Adrenal gland (tissue), 12 donors: ENCODE data around the gene LRRC9. TPM values are rescaled to one million over a fixed set of nuclear protein-coding genes. Genes with fewer than 3 reads are reported as not detected.
"Not testable (repeated sequence)": the region's sequence is repeated elsewhere in the genome, so short reads cannot be mapped to it uniquely, and the experiment has no call there.

Source experiments
- DNase-seq, 7 donors: peaks; one replicate each; pipeline ENCODE4 v3.0.0-alpha.2; 2019 to 2020
- H3K27ac ChIP-seq, 5 donors: fragments of 200-600 bp; sonication (generic) in 4 of 5; 1 replicate in 3 of 5; 2 replicates in 2 of 5; pipeline versions ENCODE4 v1.5.1 to v1.8.0; 2016 to 2020; ENCODE audit warnings: mild to moderate bottlenecking in 1 of 5
- H3K27me3 ChIP-seq: fragments of 200-600 bp; 2 replicates; pipeline ENCODE4 v1.8.0; 2021
- H3K36me3 ChIP-seq, 2 donors: fragments of 200-600 bp; replicated peaks in 1 of 2; 1 replicate in 1 of 2; 2 replicates in 1 of 2; pipeline versions ENCODE4 v1.5.1 to v1.8.0; 2018 to 2022
- H3K4me1 ChIP-seq, 2 donors: fragments of 200-600 bp; replicated peaks in 1 of 2; 1 replicate in 1 of 2; 2 replicates in 1 of 2; pipeline versions ENCODE4 v1.5.1 to v1.8.0; 2018 to 2021
- H3K4me3 ChIP-seq, 4 donors: fragments of 200-600 bp; sonication (generic) in 3 of 4; one replicate each; pipeline ENCODE4 v1.5.1; 2016 to 2018
- H3K9me3 ChIP-seq, 3 donors: fragments of 200-600 bp; sonication (generic) in 1 of 3; replicated peaks in 1 of 3; 1 replicate in 2 of 3; 2 replicates in 1 of 3; pipeline versions ENCODE4 v1.5.1 to v1.8.0; 2016 to 2021
- CTCF ChIP-seq, 6 experiments: fragments of 450-650 bp in 4 of 6; fragments of 200-600 bp in 2 of 6; sonication (generic) in 1 of 6; IDR thresholded peaks; 1 replicate in 5 of 6; 2 replicates in 1 of 6; pipeline versions ENCODE4 v1.5.1 to v1.8.0; 2016 to 2021; ENCODE audit warnings: antibody characterized with exemption in 6 of 6, mild to moderate bottlenecking in 2 of 6, moderate library complexity in 1 of 6
- POLR2A ChIP-seq, 2 donors: fragments of 450-650 bp; IDR thresholded peaks; one replicate each; pipeline ENCODE4 v1.6.1; 2017; ENCODE audit warnings: antibody characterized with exemption in 2 of 2, mild to moderate bottlenecking in 2 of 2, moderate library complexity in 1 of 2
- WGBS, 4 donors: extraction: QIAGEN DNeasy Blood & Tissue Kit in 2 of 4; methylation state at CpG; one replicate each; pipeline versions ENCODE4 v1.1.5 to v1.1.7; 2013 to 2017; 5-methylcytosine and 5-hydroxymethylcytosine counted together
- intact Hi-C, 2 donors: fragments of 100-400 bp; cut with DNase I; formaldehyde crosslinking; loops; one replicate each; pipeline versions ENCODE4 v1.14.1 to v1.15.0; 2022 to 2023
- polyA plus RNA-seq, 3 donors: library from polyadenylated mRNA; stranded (reverse); fragments of 200-250 nt in 2 of 3; fragments of 350-450 nt in 1 of 3; fragmentation: Illumina TruSeq in 1 of 3; extraction: RNeasy Lipid Tissue Mini Kit (QIAGEN cat#74804) in 1 of 3; gene quantifications; one replicate each; pipeline ENCODE4 v1.2.3, GENCODE V29; 2013 to 2014
- total RNA-seq, 9 donors: library from RNA; depleted of rRNA in 4 of 9; stranded (reverse); fragments of >200 nt in 4 of 9; fragments of 120-200 nt in 1 of 9; fragmentation: NEBNext Ultra II Directional in 1 of 9; extraction: Animal tissue kit (Norgen Biotek cat#: 25700) in 1 of 9; gene quantifications; one replicate each; pipeline versions ENCODE4 v1.1.0 to v1.2.4, GENCODE V29; 2013 to 2023
- donor health status: healthy with polysubstance abuse.
- donor health status: Bipolar disorder and iron deficiency.
- donor health status: DM: yes; HTN: yes; CAD: no.
- donor health status: DM: no; HTN: no; CAD: no.
- donor health status: DM: no; HTN: no; CAD: no.
- donor health status: DM: yes; HTN: yes; CAD: no.

The LRRC9 gene
- total and polyA plus RNA-seq, 12 donors: 0.14 to 1.2 (median 0.65) TPM; not detected in 8

DNA sequence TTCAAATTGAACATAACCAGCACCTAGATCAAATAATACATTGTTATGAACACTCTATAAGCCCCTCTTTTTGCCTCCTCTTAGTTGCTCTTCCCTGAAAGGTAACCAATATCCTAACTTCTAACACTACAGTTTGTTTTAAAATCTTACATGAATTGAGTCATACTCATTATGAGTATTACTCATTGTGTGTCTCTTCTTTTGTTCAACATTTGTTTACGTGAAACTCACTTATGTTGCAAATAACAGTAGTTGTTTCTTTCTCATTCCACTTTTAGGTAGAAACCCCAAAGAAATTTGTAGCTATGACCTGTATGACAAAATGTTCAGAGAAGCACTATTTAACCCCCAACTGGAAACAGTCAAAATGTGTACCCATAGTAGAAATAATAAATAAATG, 6.6 kb downstream of the LRRC9 start:
- intact Hi-C loops: no loop called here
- no peak for TF ChIP-seq CTCF (IDR thresholded peaks at IDR 0.05)
- no peak for TF ChIP-seq POLR2A (IDR thresholded peaks at IDR 0.05)
- Histone ChIP-seq H3K4me3 (no peak overlapping the region), H3K27ac (no peak overlapping the region), H3K9me3 (no peaks in the 10 kb centered on the region), H3K4me1 (no peaks in the 10 kb centered on the region), H3K36me3 (no peaks in the 10 kb centered on the region), H3K27me3 (no peaks in the 10 kb centered on the region)
- WGBS, 4 donors: 84 to 90% (median 88%) methylated on average over 1 of the region's 1 CpG
- DNase-seq: no peak

DNA sequence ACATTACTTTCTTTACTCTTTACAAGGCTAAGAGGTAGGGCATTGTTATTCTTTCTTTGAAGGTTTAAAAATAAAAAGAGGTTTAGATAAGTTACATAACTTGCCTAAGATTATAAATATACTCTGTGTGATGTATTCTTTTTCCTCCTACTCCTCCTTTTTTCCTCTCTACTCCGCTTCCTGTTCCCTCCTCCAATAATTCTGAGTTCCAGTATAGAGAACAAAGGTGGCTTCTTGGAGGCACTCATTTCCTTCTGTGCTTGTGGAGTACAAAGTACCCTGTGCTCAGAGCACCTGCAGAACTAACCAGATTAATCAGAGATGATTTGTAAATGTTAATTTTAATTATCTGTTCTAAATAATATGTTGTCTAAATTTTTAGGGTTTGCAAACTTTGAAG, 11.3 kb downstream of the LRRC9 start:
- intact Hi-C loops: no loop called here
- Histone ChIP-seq H3K36me3 (no peaks in the 10 kb centered on the region), H3K4me1 (no peaks in the 10 kb centered on the region), H3K9me3 (no peaks in the 10 kb centered on the region), H3K27ac (no peak overlapping the region), H3K27me3 (no peaks in the 10 kb centered on the region), H3K4me3 (no peak overlapping the region)
- DNase-seq: no peak
- WGBS, 4 donors: 76 to 85% (median 76%) methylated on average over 1 of the region's 1 CpG
- TF ChIP-seq POLR2A (IDR thresholded peaks at IDR 0.05) (no peak), CTCF (IDR thresholded peaks at IDR 0.05) (no peak)

GRCh38 chr14:59936145-59936544, 16.2 kb downstream of the LRRC9 start:
- intact Hi-C loops: no loop called here

GRCh38 chr14:59939828-59940227, 19.9 kb downstream of the LRRC9 start:
- H3K9me3 ChIP-seq: peaks cover 0 to 9% (median 0%) of the 10 kb centered on the region in 3 donors
- H3K4me1 ChIP-seq: no peaks in the 10 kb centered on the region
- no peak for TF ChIP-seq CTCF (IDR thresholded peaks at IDR 0.05)
- no peak for TF ChIP-seq POLR2A (IDR thresholded peaks at IDR 0.05)
- no peak for DNase-seq
- H3K27ac ChIP-seq: no peak overlapping the region
- H3K27me3 ChIP-seq: no peaks in the 10 kb centered on the region
- intact Hi-C loops: no loop called here
- no peak overlapping the region for H3K4me3 ChIP-seq
- H3K36me3 ChIP-seq: no peaks in the 10 kb centered on the region
- WGBS, 4 donors: 57 to 69% (median 67%) methylated on average over 3 of the region's 3 CpGs

More at GRCh38 chr14:59936145-59936544, 16.2 kb downstream of the LRRC9 start:
- TF ChIP-seq POLR2A (IDR thresholded peaks at IDR 0.05) (no peak), CTCF (IDR thresholded peaks at IDR 0.05) (no peak)
- Histone ChIP-seq H3K27ac (no peak overlapping the region), H3K4me3 (no peak overlapping the region), H3K4me1 (no peaks in the 10 kb centered on the region), H3K9me3 (no peaks in the 10 kb centered on the region), H3K36me3 (no peaks in the 10 kb centered on the region), H3K27me3 (no peaks in the 10 kb centered on the region)
- no peak for DNase-seq
- 24 to 41% (median 36%) methylated on average over 1 of the region's 1 CpG for WGBS, 4 donors

DNA sequence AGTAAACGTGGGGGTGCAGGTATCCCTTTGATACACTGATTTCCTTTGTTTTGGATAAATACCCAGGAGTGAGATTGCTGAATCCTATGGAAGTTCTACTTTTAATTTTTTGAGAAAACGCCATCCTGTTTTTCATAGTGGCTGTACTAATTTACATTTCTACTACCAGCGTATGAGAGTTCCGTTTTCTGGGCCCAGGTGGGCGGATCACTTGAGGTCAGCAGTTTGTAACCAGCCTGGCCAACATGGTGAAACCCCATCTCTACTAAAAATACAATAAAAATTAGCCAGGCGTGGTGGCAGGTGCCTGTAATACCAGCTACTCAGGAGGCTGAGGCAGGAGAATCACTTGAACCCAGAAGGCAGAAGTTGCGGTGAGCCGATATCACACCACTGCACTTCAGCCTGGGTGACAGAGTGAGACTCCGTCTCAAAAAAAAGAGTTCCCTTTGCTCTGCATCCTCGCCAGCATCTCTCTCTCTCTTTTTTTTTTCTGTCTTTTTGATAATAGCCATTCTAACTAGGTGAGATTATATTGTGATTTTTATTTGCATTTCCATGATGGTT, 22.4 kb downstream of the LRRC9 start:
- DNase-seq, intact Hi-C loops, H3K4me3 ChIP-seq, H3K4me1 ChIP-seq, H3K27me3 ChIP-seq, H3K36me3 ChIP-seq, H3K9me3 ChIP-seq, H3K27ac ChIP-seq: not testable (repeated sequence)
- 82 to 90% (median 86%) methylated on average over 10 of the region's 10 CpGs for WGBS, 4 donors
